ENCODE data around the gene PPP1R36. TPM values are rescaled to one million over a fixed set of nuclear protein-coding genes. Genes with fewer than 3 reads are reported as not detected.

The PPP1R36 gene
- total and polyA plus RNA-seq, 2 donors (not counting 3 experiments of a cell fraction or from before 2014, with no cell fraction given), result 0.28 to 0.60 TPM

- DNase-seq (ENCODE audit: low read depth, low spot score) (peak; percentile 28), FAIRE-seq (no peak)
- H3K9ac ChIP-seq (replicated peaks; ENCODE audit: extremely low read depth, insufficient read depth, low read length), result no peak overlapping the region
- no peaks in the 10 kb centered on the region for H4K20me1 ChIP-seq (replicated peaks; ENCODE audit: control insufficient read depth, extremely low read depth, insufficient read depth, low read length)
- peaks cover 6% of the 10 kb centered on the region for H3K4me1 ChIP-seq (ENCODE audit: control insufficient read depth, extremely low read depth, insufficient read depth, low read length)
- POLR2A ChIA-PET, result no interaction called here
- H3K27ac ChIP-seq (ENCODE audit: insufficient read depth, low read depth, low read length), result no peak overlapping the region
- no peak overlapping the region for H3K4me2 ChIP-seq (ENCODE audit: insufficient read depth, low read length)
- H3K36me3 ChIP-seq (ENCODE audit: control insufficient read depth in 2 of 2, extremely low read depth in 1 of 2, insufficient read depth in 2 of 2, low read length in 2 of 2), result no peaks in the 10 kb centered on the region
- dilution Hi-C loops (cut with MboI; ENCODE audit: extremely low pct_ligation_motif_present, low sequenced_read_pairs), result no loop called here
- H2AFZ ChIP-seq (ENCODE audit: low read depth, low read length), result no peak overlapping the region
- no peak overlapping the region for H3K4me3 ChIP-seq (replicated peaks in 1 of 3; ENCODE audit: insufficient read depth in 1 of 3, low read depth in 1 of 3, low read length in 3 of 3)
- TF ChIP-seq GATA2 (IDR thresholded peaks at IDR 0.05; ENCODE audit: insufficient read depth, insufficient read length, low read depth, low read length) (no peak), POLR2A (IDR thresholded peaks at IDR 0.05; ENCODE audit: low read depth, low read length) (no peak), MYC (IDR thresholded peaks at IDR 0.05; ENCODE audit: low read depth, low read length) (no peak), FOS (IDR thresholded peaks at IDR 0.05; ENCODE audit: borderline replicate concordance, insufficient read depth, low read length) (no peak), JUN (IDR thresholded peaks at IDR 0.05; ENCODE audit: borderline replicate concordance, insufficient read depth, insufficient read length, low read depth) (no peak), MAX (IDR thresholded peaks at IDR 0.05; ENCODE audit: insufficient read depth, insufficient read length) (no peak), EZH2 (IDR thresholded peaks at IDR 0.05; ENCODE audit: borderline replicate concordance, low read depth, low read length, severe bottlenecking) (no peak), POLR2AphosphoS5 (IDR thresholded peaks at IDR 0.05; ENCODE audit: insufficient read depth, low read depth, low read length) (no peak)
- TF ChIP-seq, protein P1, sequence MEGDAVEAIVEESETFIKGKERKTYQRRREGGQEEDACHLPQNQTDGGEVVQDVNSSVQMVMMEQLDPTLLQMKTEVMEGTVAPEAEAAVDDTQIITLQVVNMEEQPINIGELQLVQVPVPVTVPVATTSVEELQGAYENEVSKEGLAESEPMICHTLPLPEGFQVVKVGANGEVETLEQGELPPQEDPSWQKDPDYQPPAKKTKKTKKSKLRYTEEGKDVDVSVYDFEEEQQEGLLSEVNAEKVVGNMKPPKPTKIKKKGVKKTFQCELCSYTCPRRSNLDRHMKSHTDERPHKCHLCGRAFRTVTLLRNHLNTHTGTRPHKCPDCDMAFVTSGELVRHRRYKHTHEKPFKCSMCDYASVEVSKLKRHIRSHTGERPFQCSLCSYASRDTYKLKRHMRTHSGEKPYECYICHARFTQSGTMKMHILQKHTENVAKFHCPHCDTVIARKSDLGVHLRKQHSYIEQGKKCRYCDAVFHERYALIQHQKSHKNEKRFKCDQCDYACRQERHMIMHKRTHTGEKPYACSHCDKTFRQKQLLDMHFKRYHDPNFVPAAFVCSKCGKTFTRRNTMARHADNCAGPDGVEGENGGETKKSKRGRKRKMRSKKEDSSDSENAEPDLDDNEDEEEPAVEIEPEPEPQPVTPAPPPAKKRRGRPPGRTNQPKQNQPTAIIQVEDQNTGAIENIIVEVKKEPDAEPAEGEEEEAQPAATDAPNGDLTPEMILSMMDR (IDR thresholded peaks at IDR 0.05; ENCODE audit: extremely low read depth in 1 of 2, insufficient read depth in 1 of 2, low read depth in 1 of 2, low read length in 2 of 2), result no peak
- intact Hi-C loops (cut with micrococcal nuclease), result no loop called here
- H3K9me3 ChIP-seq (replicated peaks; ENCODE audit: control insufficient read depth, insufficient read depth, low read length), result no peaks in the 10 kb centered on the region
- CTCF ChIA-PET, result no interaction called here
- no TSS peak for BruUV-seq (replicated peaks)
- H3K79me2 ChIP-seq (ENCODE audit: control insufficient read depth, insufficient read depth, low read length), result no peaks in the 10 kb centered on the region
- H3K9me1 ChIP-seq (replicated peaks; ENCODE audit: control insufficient read depth, extremely low read depth, insufficient read depth, low read length), result no peaks in the 10 kb centered on the region
- no peaks in the 10 kb centered on the region for H3K27me3 ChIP-seq (ENCODE audit: control insufficient read depth in 2 of 2, insufficient read depth in 2 of 2, low read length in 2 of 2)
Measured at GRCh38 chr14:64561631-64562030, 11.9 kb downstream of the PPP1R36 start.
